ENCODE results near the gene COPG1. TPM values are rescaled to one million over a fixed set of nuclear protein-coding genes. Genes with fewer than 3 reads are reported as not detected.
"Not testable (repeated sequence)": the region's sequence is repeated elsewhere in the genome, so short reads cannot be mapped to it uniquely, and the experiment has no call there.

COPG1 gene
- total RNA-seq, 1 experiment from 2014 or later = 225 TPM

GRCh38 chr3:129218742-129219141, 30.7 kb upstream of the COPG1 start:
- intact Hi-C loops (cut with micrococcal nuclease) = no loop called here

GRCh38 chr3:129224387-129224786, 25.0 kb upstream of the COPG1 start:
- BruUV-seq (replicated peaks); H3K4me3 Mint-ChIP-seq (ENCODE audit: unreplicated experiment); DNase-seq (ENCODE audit: unreplicated experiment); H3K27me3 Mint-ChIP-seq (ENCODE audit: insufficient read depth, unreplicated experiment); H3K9me3 Mint-ChIP-seq (ENCODE audit: unreplicated experiment); intact Hi-C loops (cut with micrococcal nuclease); H3K36me3 Mint-ChIP-seq (ENCODE audit: insufficient read depth, unreplicated experiment): not testable (repeated sequence)
- peak overlapping the region; percentile 80 for H3K27ac Mint-ChIP-seq (ENCODE audit: low read depth, unreplicated experiment)
- POLR2A ChIA-PET = interaction anchor here (0.6 to 6.2 kb wide), 22 partner anchors 8 to 345 kb away, joined by 3 to 81 read pairs (median 10); partner anchors contain the start of genes ACAD9, CNBP, COPG1 and IFT122
- CTCF ChIA-PET = interaction anchor here (1.0 to 4.4 kb wide), 7 partner anchors 9 to 62 kb away, joined by 3 to 39 read pairs (median 7); no protein-coding TSS in a partner anchor
- H3K4me1 Mint-ChIP-seq (ENCODE audit: insufficient read depth, unreplicated experiment) = peaks cover 18% of the 10 kb centered on the region

More at GRCh38 chr3:129218742-129219141, 30.7 kb upstream of the COPG1 start:
- Mint-ChIP-seq H3K4me1 (ENCODE audit: insufficient read depth, unreplicated experiment) (peaks cover 5% of the 10 kb centered on the region), H3K4me3 (ENCODE audit: unreplicated experiment) (no peak overlapping the region), H3K27ac (ENCODE audit: low read depth, unreplicated experiment) (no peak overlapping the region), H3K9me3 (ENCODE audit: unreplicated experiment) (no peaks in the 10 kb centered on the region), H3K36me3 (ENCODE audit: insufficient read depth, unreplicated experiment) (no peaks in the 10 kb centered on the region), H3K27me3 (ENCODE audit: insufficient read depth, unreplicated experiment) (no peaks in the 10 kb centered on the region)
- ChIA-PET POLR2A (interaction anchor here (1.1 kb wide), 1 partner anchor 12 kb away, joined by 3 read pairs; no protein-coding TSS in a partner anchor), CTCF (interaction anchor here (0.7 kb wide), 1 partner anchor 1457 kb away, joined by 3 read pairs; no protein-coding TSS in a partner anchor)
- DNase-seq (ENCODE audit: unreplicated experiment) = no peak
- no peak for TF ChIP-seq CTCF (IDR thresholded peaks at IDR 0.05; ENCODE audit: unreplicated experiment)
- no TSS peak for BruUV-seq (replicated peaks)

- TF ChIP-seq CTCF (IDR thresholded peaks at IDR 0.05; ENCODE audit: unreplicated experiment) = no peak
- H3K4me1 Mint-ChIP-seq (ENCODE audit: insufficient read depth, unreplicated experiment) = peaks cover 23% of the 10 kb centered on the region
- no TSS peak for BruUV-seq (replicated peaks)
- H3K27ac Mint-ChIP-seq (ENCODE audit: low read depth, unreplicated experiment) = peak overlapping the region; percentile 80
- POLR2A ChIA-PET = interaction anchor here (0.6 to 6.2 kb wide), 23 partner anchors 8 to 346 kb away, joined by 3 to 81 read pairs (median 9); partner anchors contain the start of genes ACAD9, CNBP, COPG1 and IFT122
- no peaks in the 10 kb centered on the region for H3K27me3 Mint-ChIP-seq (ENCODE audit: insufficient read depth, unreplicated experiment)
- intact Hi-C loops (cut with micrococcal nuclease) = no loop called here
- H3K4me3 Mint-ChIP-seq (ENCODE audit: unreplicated experiment) = peak overlapping the region; percentile 41
- CTCF ChIA-PET = interaction anchor here (1.0 to 4.4 kb wide), 7 partner anchors 9 to 63 kb away, joined by 3 to 39 read pairs (median 7); no protein-coding TSS in a partner anchor
- DNase-seq (ENCODE audit: unreplicated experiment) = peak; percentile 91
- H3K9me3 Mint-ChIP-seq (ENCODE audit: unreplicated experiment) = no peaks in the 10 kb centered on the region
- H3K36me3 Mint-ChIP-seq (ENCODE audit: insufficient read depth, unreplicated experiment) = peaks cover 6% of the 10 kb centered on the region
Measured at GRCh38 chr3:129224984-129225393, 24.4 kb upstream of the COPG1 start.

GRCh38 chr3:129226374-129226773, 23.0 kb upstream of the COPG1 start:
- H3K27me3 Mint-ChIP-seq (ENCODE audit: insufficient read depth, unreplicated experiment) = no peaks in the 10 kb centered on the region
- H3K4me3 Mint-ChIP-seq (ENCODE audit: unreplicated experiment) = no peak overlapping the region
- DNase-seq (ENCODE audit: unreplicated experiment) = peak; percentile 96
- no peak for TF ChIP-seq CTCF (IDR thresholded peaks at IDR 0.05; ENCODE audit: unreplicated experiment)
- H3K9me3 Mint-ChIP-seq (ENCODE audit: unreplicated experiment) = no peaks in the 10 kb centered on the region
- H3K36me3 Mint-ChIP-seq (ENCODE audit: insufficient read depth, unreplicated experiment) = peaks cover 12% of the 10 kb centered on the region
- BruUV-seq (replicated peaks) = no TSS peak
- intact Hi-C loops (cut with micrococcal nuclease) = no loop called here
- POLR2A ChIA-PET = interaction anchor here (0.7 to 6.2 kb wide), 12 partner anchors 11 to 213 kb away, joined by 3 to 81 read pairs (median 28); partner anchors contain the start of genes CNBP, COPG1, IFT122 and MBD4
- CTCF ChIA-PET = interaction anchor here (0.6 to 4.4 kb wide), 5 partner anchors 13 to 104 kb away, joined by 3 to 39 read pairs (median 4); no protein-coding TSS in a partner anchor
- peaks cover 35% of the 10 kb centered on the region for H3K4me1 Mint-ChIP-seq (ENCODE audit: insufficient read depth, unreplicated experiment)
- H3K27ac Mint-ChIP-seq (ENCODE audit: low read depth, unreplicated experiment) = peak overlapping the region; percentile 88

Measured in MCF 10A (cell line).